HepG2 (cell line): ENCODE measurements around the gene RBM25. TPM values are rescaled to one million over a fixed set of nuclear protein-coding genes. Genes with fewer than 3 reads are reported as not detected.

Experiments used
- ARNTL ChIP-seq: sonication (generic); formaldehyde crosslinking; IDR thresholded peaks from 2 replicates; pipeline ENCODE4 v1.4.0; 2020; ENCODE audit warnings: mild to moderate bottlenecking, missing genetic modification reagents
- CENPX ChIP-seq: sonication (generic); formaldehyde crosslinking; IDR thresholded peaks from 2 replicates; pipeline ENCODE4 v1.9.0; 2021; ENCODE audit warnings: mild to moderate bottlenecking, missing genetic modification reagents, moderate library complexity
- DMTF1 ChIP-seq: sonication (generic); formaldehyde crosslinking; IDR thresholded peaks from 2 replicates; pipeline ENCODE4 v1.4.0; 2020; ENCODE audit warnings: mild to moderate bottlenecking, missing genetic modification reagents
- FOXA3 ChIP-seq: IDR thresholded peaks from 2 replicates; pipeline ENCODE4 v1.6.1; 2016; ENCODE audit warnings: missing genetic modification reagents, missing compliant biosample characterization
- FOXO1 ChIP-seq: sonication (generic); formaldehyde crosslinking; IDR thresholded peaks from 2 replicates; pipeline ENCODE4 v1.4.0; 2020; ENCODE audit warnings: missing genetic modification reagents
- KLF11 ChIP-seq: IDR thresholded peaks from 2 replicates; pipeline ENCODE4 v1.6.1; 2016; ENCODE audit warnings: missing compliant biosample characterization
- MEF2D ChIP-seq: sonication (generic); formaldehyde crosslinking; IDR thresholded peaks from 2 replicates; pipeline ENCODE4 v1.5.1; 2020; ENCODE audit warnings: mild to moderate bottlenecking, missing genetic modification reagents
- MZF1 ChIP-seq: sonication (generic); formaldehyde crosslinking; IDR thresholded peaks from 2 replicates; pipeline ENCODE4 v1.8.1; 2023; ENCODE audit warnings: mild to moderate bottlenecking, missing genetic modification reagents, borderline replicate concordance
- NKX3-1 ChIP-seq: sonication (generic); formaldehyde crosslinking; IDR thresholded peaks from 2 replicates; pipeline ENCODE4 v1.5.0; 2020; ENCODE audit warnings: missing genetic modification reagents
- NRL ChIP-seq: sonication (generic); formaldehyde crosslinking; IDR thresholded peaks from 2 replicates; pipeline ENCODE4 v1.5.0; 2020; ENCODE audit warnings: missing genetic modification reagents, mild to moderate bottlenecking, moderate library complexity, borderline replicate concordance
- PAF1 ChIP-seq: IDR thresholded peaks from 2 replicates; pipeline ENCODE4 v1.6.1; 2016; ENCODE audit warnings: missing genetic modification reagents, missing compliant biosample characterization
- PBX2 ChIP-seq: IDR thresholded peaks from 2 replicates; pipeline ENCODE4 v1.6.1; 2016; ENCODE audit warnings: control low read depth
- RARG ChIP-seq: sonication (generic); formaldehyde crosslinking; IDR thresholded peaks from 2 replicates; pipeline ENCODE4 v1.4.0; 2020; ENCODE audit warnings: low read depth, mild to moderate bottlenecking, missing genetic modification reagents
- SKI ChIP-seq: fragments of 450-650 bp; IDR thresholded peaks from one replicate; pipeline ENCODE4 v1.6.1; 2018; ENCODE audit warnings: mild to moderate bottlenecking; ENCODE audit not compliant: partially characterized antibody
- SNRNP70 ChIP-seq: fragments of 200-400 bp; formaldehyde crosslinking; IDR thresholded peaks from 2 replicates; pipeline ENCODE4 v1.6.1; 2017; ENCODE audit warnings: mild to moderate bottlenecking, low read depth, low read length, moderate library complexity
- SP5 ChIP-seq: IDR thresholded peaks from 2 replicates; pipeline ENCODE4 v1.6.1; 2016; ENCODE audit warnings: low read depth, borderline replicate concordance
- SUZ12 ChIP-seq: fragments of 150-350 bp; IDR thresholded peaks from 2 replicates; pipeline ENCODE4 v1.6.1; 2014; ENCODE audit warnings: low read depth, low read length
- TERF1 ChIP-seq: sonication (generic); formaldehyde crosslinking; IDR thresholded peaks from 2 replicates; pipeline ENCODE4 v1.8.0; 2022; ENCODE audit warnings: mild to moderate bottlenecking, missing genetic modification reagents, moderate library complexity
- ZNF207 ChIP-seq: fragments of 450-650 bp; IDR thresholded peaks from 2 replicates; pipeline ENCODE4 v1.6.1; 2016; ENCODE audit warnings: antibody characterized with exemption, borderline replicate concordance
- ZNF264 ChIP-seq: sonication (generic); formaldehyde crosslinking; IDR thresholded peaks from 2 replicates; pipeline ENCODE4 v1.4.0; 2020; ENCODE audit warnings: missing genetic modification reagents
- ZNF275 ChIP-seq: sonication (generic); formaldehyde crosslinking; IDR thresholded peaks from 2 replicates; pipeline ENCODE4 v1.8.0; 2022; ENCODE audit warnings: missing genetic modification reagents, mild to moderate bottlenecking, inconsistent platforms, borderline replicate concordance
- ZNF446 ChIP-seq: sonication (generic); formaldehyde crosslinking; IDR thresholded peaks from 2 replicates; pipeline ENCODE4 v1.5.0; 2020; ENCODE audit warnings: mild to moderate bottlenecking, missing genetic modification reagents
- ZNF589 ChIP-seq: sonication (generic); formaldehyde crosslinking; conservative IDR thresholded peaks from 2 replicates; pipeline ENCODE4 v1.8.0; 2022; ENCODE audit warnings: mild to moderate bottlenecking, moderate library complexity, missing genetic modification reagents
- ZNF781 ChIP-seq: sonication (generic); formaldehyde crosslinking; IDR thresholded peaks from 2 replicates; pipeline ENCODE4 v1.5.1; 2020; ENCODE audit warnings: borderline replicate concordance, mild to moderate bottlenecking, missing genetic modification reagents; ENCODE audit errors: not compliant biosample characterization
- ZSCAN12 ChIP-seq: sonication (generic); formaldehyde crosslinking; IDR thresholded peaks from 2 replicates; pipeline ENCODE4 v1.9.0; 2021; ENCODE audit warnings: mild to moderate bottlenecking, missing genetic modification reagents
- polyA plus RNA-seq, 8 experiments: library from polyadenylated mRNA; depleted of rRNA in 3 of 8; stranded (reverse) in 7 of 8; unstranded in 1 of 8; fragments of >200 nt; fragmentation: Illumina TruSeq in 4 of 8; extraction: Trizol in 4 of 8; gene quantifications; 2 replicates each; pipeline versions ENCODE4 v1.2.1 to v1.2.3, GENCODE V29; 2011 to 2016; ENCODE audit warnings: low read depth in 4 of 8, missing spikeins in 1 of 8, mixed read lengths in 1 of 8; ENCODE audit not compliant: insufficient read depth in 1 of 8
- total RNA-seq, 5 experiments: library from RNA; depleted of rRNA; stranded (reverse); fragments of >200 nt; fragmentation: Illumina TruSeq; extraction: Trizol; gene quantifications; 2 replicates each; pipeline ENCODE4 v1.2.3, GENCODE V29; 2016; ENCODE audit warnings: low read depth in 1 of 5

RBM25 gene
- total and polyA plus RNA-seq, 2 of the 13 experiments (the other 11 are each of a cell fraction or from before 2014, with no cell fraction given), result 34.1 to 65.9 TPM

GRCh38 chr14:73136387-73137225 lies 78.3 kb downstream of the RBM25 start, which contains the start of gene PSEN1 (continued):
- TF ChIP-seq PBX2 (CRISPR knock-in tag) (0 out of 2 replicates have a peak, but pooled peaks have one; percentile 3), ARNTL (CRISPR knock-in tag) (no peak), ZNF207 (no peak), ZNF589 (CRISPR knock-in tag) (0 out of 2 replicates have a peak, but pooled peaks have one; percentile 15), SNRNP70 (no peak), KLF11 (CRISPR knock-in tag) (no peak), MZF1 (CRISPR knock-in tag) (no peak), FOXA3 (CRISPR knock-in tag) (peak; percentile 29; the same call in 1 of the 2 replicates), ZNF446 (CRISPR knock-in tag) (no peak), ZNF264 (CRISPR knock-in tag) (peak; percentile 48; the same call in 1 of the 2 replicates), NKX3-1 (no peak), ZSCAN12 (CRISPR knock-in tag) (no peak), MEF2D (CRISPR knock-in tag) (no peak), RARG (CRISPR knock-in tag) (no peak), CENPX (CRISPR knock-in tag) (no peak), SP5 (peak; percentile 32; the same call in 1 of the 2 replicates), PAF1 (CRISPR knock-in tag) (no peak), NRL (CRISPR knock-in tag) (no peak), DMTF1 (no peak), ZNF781 (CRISPR knock-in tag) (no peak), FOXO1 (CRISPR knock-in tag) (no peak), TERF1 (CRISPR knock-in tag) (no peak), SKI (no peak), SUZ12 (no peak), ZNF275 (CRISPR knock-in tag) (0 out of 2 replicates have a peak, but pooled peaks have one; percentile 44)
